Kidney (tissue), 14 donors: ENCODE measurements around the gene PKNOX2. TPM values are rescaled to one million over a fixed set of nuclear protein-coding genes. Genes with fewer than 3 reads are reported as not detected.
A peak's percentile ranks its signal among the peaks of the same experiment; 100 is the strongest.

ENCODE experiments used
- DNase-seq, 5 donors: peaks; one replicate each; pipeline ENCODE4 v3.0.0-alpha.2; 2013 to 2020
- FAIRE-seq: peaks from 2 replicates; lab custom pipeline; 2012; peaks lifted over from hg19 to GRCh38; lab: Jason Lieb, UNC
- H3K27ac ChIP-seq, 2 donors: one replicate each; pipeline ENCODE4 v1.7.0; 2013; ENCODE audit warnings: low read depth in 2 of 2, low read length in 2 of 2, inconsistent platforms in 1 of 2
- H3K27me3 ChIP-seq: one replicate; pipeline ENCODE4 v1.7.1; 2013; ENCODE audit warnings: low read length, inconsistent platforms; ENCODE audit not compliant: control insufficient read depth, insufficient read depth
- H3K36me3 ChIP-seq, 3 donors: one replicate each; pipeline versions ENCODE4 v1.7.0 to v1.7.1; 2013; ENCODE audit warnings: low read length in 3 of 3, control low read depth in 1 of 3, inconsistent platforms in 1 of 3; ENCODE audit not compliant: insufficient read depth in 3 of 3, control insufficient read depth in 2 of 3
- H3K4me1 ChIP-seq, 3 donors: one replicate each; pipeline versions ENCODE4 v1.7.0 to v1.7.1; 2013; ENCODE audit warnings: low read length in 3 of 3, inconsistent platforms in 1 of 3, low read depth in 1 of 3; ENCODE audit not compliant: control insufficient read depth in 2 of 3, insufficient read depth in 2 of 3
- H3K4me3 ChIP-seq, 3 donors: one replicate each; pipeline versions ENCODE4 v1.7.0 to v1.8.1; 2013; ENCODE audit warnings: low read length in 3 of 3, control low read depth in 1 of 3, inconsistent platforms in 1 of 3
- H3K9ac ChIP-seq, 3 donors: one replicate each; pipeline versions ENCODE4 v1.7.0 to v1.7.1; 2013; ENCODE audit warnings: low read length in 3 of 3, control low read depth in 1 of 3, inconsistent platforms in 1 of 3
- H3K9me3 ChIP-seq, 3 donors: one replicate each; pipeline versions ENCODE4 v1.7.0 to v1.7.1; 2013; ENCODE audit warnings: low read length in 3 of 3, control low read depth in 1 of 3, inconsistent platforms in 1 of 3; ENCODE audit not compliant: control insufficient read depth in 2 of 3, insufficient read depth in 1 of 3
- CTCF ChIP-seq: IDR thresholded peaks from 3 replicates; pipeline ENCODE4 v1.5.1; 2012; ENCODE audit warnings: mild to moderate bottlenecking, moderate library complexity, borderline replicate concordance; ENCODE audit not compliant: insufficient read depth; ENCODE audit errors: extremely low read depth
- intact Hi-C: fragments of 100-400 bp; cut with DNase I; formaldehyde crosslinking; loops from one replicate; pipeline ENCODE4 v1.11.1; 2022
- polyA plus RNA-seq: library from polyadenylated mRNA; stranded (reverse); fragments of 350-450 nt; fragmentation: Illumina TruSeq; extraction: RNeasy Lipid Tissue Mini Kit (QIAGEN cat#74804); gene quantifications from one replicate; pipeline ENCODE4 v1.2.3, GENCODE V29; 2014; ENCODE audit warnings: low read depth, low replicate concordance; ENCODE audit not compliant: insufficient read depth
- total RNA-seq: library from RNA; stranded (reverse); fragmentation: NEBNext Ultra II Directional; extraction: Animal tissue kit (Norgen Biotek cat#: 25700); gene quantifications from one replicate; pipeline ENCODE4 v1.2.1, GENCODE V29; 2021
- donor health status: control.
- donor health status: control.
- donor health status: control.
- donor health status: control.
- donor health status: control.
- donor health status: DM: yes; HTN: yes; CAD: no.
- donor health status: Normal renal cell carcinoma (clear cell type).

Gene PKNOX2
- total and polyA plus RNA-seq, 2 donors from 2014 or later = 1.5 to 6.0 TPM

- FAIRE-seq (no peak), DNase-seq (peak in 1 of 5 donors; percentile 17)
- Histone ChIP-seq H3K27ac (no peak overlapping the region), H3K36me3 (no peaks in the 10 kb centered on the region), H3K9ac (no peak overlapping the region), H3K4me3 (no peak overlapping the region), H3K4me1 (peaks cover 0 to 6% (median 0%) of the 10 kb centered on the region in 3 donors), H3K9me3 (no peaks in the 10 kb centered on the region), H3K27me3 (no peaks in the 10 kb centered on the region)
- no peak for TF ChIP-seq CTCF
- intact Hi-C loops = no loop called here
Observed at GRCh38 chr11:125382822-125383221, 218.3 kb downstream of the PKNOX2 start.

DNA sequence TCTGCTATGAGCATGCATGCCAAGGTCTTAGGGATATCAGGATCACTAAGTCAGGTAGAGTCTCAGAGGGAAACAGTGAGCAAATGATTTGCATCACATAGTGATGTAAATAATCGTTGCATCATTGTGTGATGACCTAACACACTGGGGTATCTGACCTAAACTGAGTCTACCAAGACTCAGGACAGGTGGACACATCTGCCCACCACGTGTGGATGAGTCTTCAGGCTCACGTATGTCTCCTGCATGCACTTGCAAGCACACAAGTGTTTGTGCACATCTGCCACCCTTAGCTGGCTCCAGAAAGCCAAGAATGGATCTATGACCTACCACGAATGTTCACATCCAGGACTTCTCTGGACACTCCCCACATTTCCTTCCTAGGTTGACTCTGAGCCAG lies 220.3 kb downstream of the PKNOX2 start:
- Histone ChIP-seq H3K36me3 (no peaks in the 10 kb centered on the region), H3K4me1 (peaks cover 0 to 6% (median 0%) of the 10 kb centered on the region in 3 donors), H3K9me3 (no peaks in the 10 kb centered on the region), H3K27ac (no peak overlapping the region), H3K9ac (no peak overlapping the region), H3K27me3 (no peaks in the 10 kb centered on the region), H3K4me3 (no peak overlapping the region)
- no peak for TF ChIP-seq CTCF
- DNase-seq = no peak
- FAIRE-seq = no peak
- intact Hi-C loops = no loop called here

- H3K36me3 ChIP-seq = no peaks in the 10 kb centered on the region
- no peaks in the 10 kb centered on the region for H3K27me3 ChIP-seq
- FAIRE-seq (no peak), DNase-seq (peak in 4 of 5 donors; percentile 84 to 86 (median 85))
- TF ChIP-seq CTCF = no peak
- H3K4me1 ChIP-seq = no peaks in the 10 kb centered on the region
- H3K9ac ChIP-seq = no peak overlapping the region
- no peak overlapping the region for H3K27ac ChIP-seq
- intact Hi-C loops = no loop called here
- no peaks in the 10 kb centered on the region for H3K9me3 ChIP-seq
- H3K4me3 ChIP-seq = no peak overlapping the region
Observed at GRCh38 chr11:125387901-125388300, 223.3 kb downstream of the PKNOX2 start.

DNA sequence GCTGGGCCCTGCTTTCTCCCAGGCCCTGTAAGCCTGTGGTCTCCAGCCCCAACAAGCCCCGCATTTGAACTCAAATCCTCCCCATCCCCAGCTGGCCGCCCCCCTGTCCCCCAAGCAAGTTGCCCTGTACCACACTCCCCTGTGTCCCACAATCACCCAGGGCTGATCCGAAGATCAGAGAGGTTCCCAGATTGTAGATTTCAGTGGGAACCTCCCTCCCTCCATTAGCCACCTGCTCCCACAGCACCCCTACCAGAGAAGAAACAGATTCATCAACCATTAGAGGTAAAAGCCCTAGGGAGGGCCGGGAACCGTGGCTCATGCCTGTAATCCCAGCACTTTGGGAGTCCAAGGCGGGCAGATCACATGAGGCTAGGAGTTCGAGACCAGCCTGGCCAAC lies 224.1 kb downstream of the PKNOX2 start:
- Histone ChIP-seq H3K27me3 (no peaks in the 10 kb centered on the region), H3K9ac (no peak overlapping the region), H3K36me3 (no peaks in the 10 kb centered on the region), H3K9me3 (no peaks in the 10 kb centered on the region), H3K4me3 (no peak overlapping the region), H3K4me1 (no peaks in the 10 kb centered on the region), H3K27ac (no peak overlapping the region)
- no peak for TF ChIP-seq CTCF
- intact Hi-C loops = no loop called here
- FAIRE-seq (no peak), DNase-seq (no peak)
